GM12878 (cell line): ENCODE data around the gene DNTT. TPM values are rescaled to one million over a fixed set of nuclear protein-coding genes. Genes with fewer than 3 reads are reported as not detected.

Experiments used
- BRCA1 ChIP-seq: IDR thresholded peaks from 2 replicates; pipeline ENCODE4 v1.6.1; 2011; ENCODE audit warnings: low read depth, low read length, improper control_type of control experiment
- CBX3 ChIP-seq: fragments of 200-600 bp; sonication (generic); IDR thresholded peaks from 2 replicates; pipeline ENCODE4 v1.6.1; 2016; ENCODE audit warnings: low read depth, borderline replicate concordance
- CHD1 ChIP-seq: IDR thresholded peaks from 2 replicates; pipeline ENCODE4 v1.6.1; 2012; ENCODE audit warnings: low read depth, low read length, improper control_type of control experiment
- CREB1 ChIP-seq: IDR thresholded peaks from 2 replicates; pipeline ENCODE4 v1.6.1; 2012; ENCODE audit warnings: low read depth, mild to moderate bottlenecking, inconsistent platforms
- CREM ChIP-seq: IDR thresholded peaks from 2 replicates; pipeline ENCODE4 v1.6.1; 2014; ENCODE audit warnings: antibody characterized with exemption, low read depth
- EP300 ChIP-seq, 2 experiments: fragments of 150-350 bp in 1 of 2; IDR thresholded peaks; 2 replicates each; pipeline ENCODE4 v1.6.1; 2011 to 2012; ENCODE audit warnings: low read depth in 2 of 2, low read length in 2 of 2, borderline replicate concordance in 1 of 2, improper control_type of control experiment in 1 of 2, inconsistent platforms in 1 of 2; ENCODE audit not compliant: control insufficient read depth in 1 of 2
- FOXK2 ChIP-seq: fragments of 450-650 bp; IDR thresholded peaks from 2 replicates; pipeline ENCODE4 v1.6.1; 2017; ENCODE audit warnings: mild to moderate bottlenecking, moderate library complexity
- HCFC1 ChIP-seq: fragments of 150-350 bp; IDR thresholded peaks from 2 replicates; pipeline ENCODE4 v1.6.1; 2014; ENCODE audit warnings: low read length
- HDAC2 ChIP-seq: fragments of 200-600 bp; sonication (generic); IDR thresholded peaks from 2 replicates; pipeline ENCODE4 v1.6.1; 2017
- HDAC6 ChIP-seq: fragments of 200-600 bp; sonication (generic); IDR thresholded peaks from one replicate; pipeline ENCODE4 v1.8.0; 2017; ENCODE audit warnings: antibody characterized with exemption; ENCODE audit not compliant: unreplicated experiment
- KAT2A ChIP-seq: conservative IDR thresholded peaks from 2 replicates; pipeline ENCODE4 v1.6.1; 2011; ENCODE audit warnings: low read depth, low read length; ENCODE audit not compliant: control insufficient read depth
- MEF2A ChIP-seq: IDR thresholded peaks from 2 replicates; pipeline ENCODE4 v1.6.1; 2011; ENCODE audit warnings: low read depth, mild to moderate bottlenecking, low read length, moderate library complexity; ENCODE audit not compliant: insufficient read depth
- NFYB ChIP-seq: IDR thresholded peaks from 2 replicates; pipeline ENCODE4 v1.6.1; 2011; ENCODE audit warnings: low read depth, mild to moderate bottlenecking, low read length, improper control_type of control experiment, moderate library complexity; ENCODE audit not compliant: insufficient read depth
- NR2C1 ChIP-seq: fragments of 450-650 bp; IDR thresholded peaks from 2 replicates; pipeline ENCODE4 v1.6.1; 2017; ENCODE audit warnings: antibody characterized with exemption, mild to moderate bottlenecking, moderate library complexity
- NR2F1 ChIP-seq: fragments of 450-650 bp; conservative IDR thresholded peaks from 2 replicates; pipeline ENCODE4 v1.6.1; 2017; ENCODE audit warnings: mild to moderate bottlenecking
- PAX5 ChIP-seq: IDR thresholded peaks from 2 replicates; pipeline ENCODE4 v1.6.1; 2011; ENCODE audit warnings: low read depth, low read length, borderline replicate concordance
- POLR2AphosphoS2 ChIP-seq: IDR thresholded peaks from 2 replicates; pipeline ENCODE4 v1.6.1; 2011; ENCODE audit warnings: low read depth, mild to moderate bottlenecking, low read length, improper control_type of control experiment, moderate library complexity
- RB1 ChIP-seq: fragments of 450-650 bp; formaldehyde crosslinking; IDR thresholded peaks from 2 replicates; pipeline ENCODE4 v1.6.1; 2017; ENCODE audit warnings: mild to moderate bottlenecking, borderline replicate concordance
- RUNX3 ChIP-seq: IDR thresholded peaks from 2 replicates; pipeline ENCODE4 v1.6.1; 2012; ENCODE audit warnings: low read length, inconsistent platforms
- SRF ChIP-seq, 2 experiments: IDR thresholded peaks; 2 replicates each; pipeline ENCODE4 v1.6.1; 2011; ENCODE audit warnings: low read depth in 2 of 2, low read length in 2 of 2, mild to moderate bottlenecking in 1 of 2, moderate library complexity in 1 of 2
- ZBED1 ChIP-seq: IDR thresholded peaks from 2 replicates; pipeline ENCODE4 v1.6.1; 2016; ENCODE audit warnings: borderline replicate concordance
- polyA plus RNA-seq, 11 experiments: library from polyadenylated mRNA; depleted of rRNA in 4 of 11; unstranded in 6 of 11; stranded (reverse) in 5 of 11; fragments of >200 nt; fragmentation: Nextera tagmentation in 4 of 11; fragmentation: Illumina TruSeq in 1 of 11; extraction: Ambion mirVana in 4 of 11; extraction: Trizol in 1 of 11; gene quantifications; 1 replicate in 1 of 11; 2 replicates in 10 of 11; pipeline versions ENCODE4 v1.2.1 to v1.2.3, GENCODE V29; 2011 to 2016; ENCODE audit warnings: inconsistent platforms in 2 of 11, missing spikeins in 2 of 11, low read depth in 1 of 11
- total RNA-seq, 4 experiments: library from RNA; depleted of rRNA in 3 of 4; stranded (reverse); fragments of >200 nt in 3 of 4; fragmentation: Illumina TruSeq in 1 of 4; extraction: Trizol in 1 of 4; gene quantifications; 2 replicates each; pipeline versions ENCODE4 v1.2.1 to v1.2.3, GENCODE V29; 2013 to 2021
- TF ChIP-seq, protein P1 (sequence below): fragments of 450-650 bp; IDR thresholded peaks from 2 replicates; pipeline ENCODE4 v1.6.1; 2017; ENCODE audit warnings: mild to moderate bottlenecking
- TF ChIP-seq, protein P2 (sequence below): IDR thresholded peaks from 2 replicates; pipeline ENCODE4 v1.6.1; 2011; ENCODE audit warnings: low read depth, low read length, improper control_type of control experiment, borderline replicate concordance
- TF ChIP-seq, protein P3 (sequence below): fragments of 450-650 bp; IDR thresholded peaks from 2 replicates; pipeline ENCODE4 v1.6.1; 2017; ENCODE audit warnings: low read depth, mild to moderate bottlenecking, moderate library complexity
- TF ChIP-seq, protein P4 (sequence below): fragments of 450-650 bp; formaldehyde crosslinking; IDR thresholded peaks from 2 replicates; pipeline ENCODE4 v1.4.0; 2020; ENCODE audit warnings: mild to moderate bottlenecking, moderate library complexity

The DNTT gene
- total and polyA plus RNA-seq, 10 of the 15 experiments (the other 5 are each of a cell fraction or from before 2014, with no cell fraction given) = 0.06 to 0.13 (median 0.09) TPM; not detected in 5

- no peak for TF ChIP-seq BRCA1
- TF ChIP-seq POLR2AphosphoS2 = 0 out of 2 replicates have a peak, but pooled peaks have one; percentile 23
- TF ChIP-seq FOXK2 = no peak
- TF ChIP-seq NR2C1 = no peak
- 0 out of 4 replicates have a peak, but pooled peaks of 1 of the 2 experiments have one; percentile 62 for TF ChIP-seq SRF (IDR thresholded peaks at IDR 0.05; ENCODE audit: low read depth in 2 of 2, low read length in 2 of 2)
- no peak for TF ChIP-seq CBX3
- TF ChIP-seq RUNX3 = no peak
- TF ChIP-seq, protein P1, sequence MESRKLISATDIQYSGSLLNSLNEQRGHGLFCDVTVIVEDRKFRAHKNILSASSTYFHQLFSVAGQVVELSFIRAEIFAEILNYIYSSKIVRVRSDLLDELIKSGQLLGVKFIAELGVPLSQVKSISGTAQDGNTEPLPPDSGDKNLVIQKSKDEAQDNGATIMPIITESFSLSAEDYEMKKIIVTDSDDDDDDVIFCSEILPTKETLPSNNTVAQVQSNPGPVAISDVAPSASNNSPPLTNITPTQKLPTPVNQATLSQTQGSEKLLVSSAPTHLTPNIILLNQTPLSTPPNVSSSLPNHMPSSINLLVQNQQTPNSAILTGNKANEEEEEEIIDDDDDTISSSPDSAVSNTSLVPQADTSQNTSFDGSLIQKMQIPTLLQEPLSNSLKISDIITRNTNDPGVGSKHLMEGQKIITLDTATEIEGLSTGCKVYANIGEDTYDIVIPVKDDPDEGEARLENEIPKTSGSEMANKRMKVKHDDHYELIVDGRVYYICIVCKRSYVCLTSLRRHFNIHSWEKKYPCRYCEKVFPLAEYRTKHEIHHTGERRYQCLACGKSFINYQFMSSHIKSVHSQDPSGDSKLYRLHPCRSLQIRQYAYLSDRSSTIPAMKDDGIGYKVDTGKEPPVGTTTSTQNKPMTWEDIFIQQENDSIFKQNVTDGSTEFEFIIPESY = no peak
- TF ChIP-seq, protein P2, sequence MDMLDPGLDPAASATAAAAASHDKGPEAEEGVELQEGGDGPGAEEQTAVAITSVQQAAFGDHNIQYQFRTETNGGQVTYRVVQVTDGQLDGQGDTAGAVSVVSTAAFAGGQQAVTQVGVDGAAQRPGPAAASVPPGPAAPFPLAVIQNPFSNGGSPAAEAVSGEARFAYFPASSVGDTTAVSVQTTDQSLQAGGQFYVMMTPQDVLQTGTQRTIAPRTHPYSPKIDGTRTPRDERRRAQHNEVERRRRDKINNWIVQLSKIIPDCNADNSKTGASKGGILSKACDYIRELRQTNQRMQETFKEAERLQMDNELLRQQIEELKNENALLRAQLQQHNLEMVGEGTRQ = no peak
- no peak for TF ChIP-seq ZBED1
- TF ChIP-seq NR2F1 = no peak
- no peak for TF ChIP-seq HDAC6
- TF ChIP-seq CREB1 = no peak
- TF ChIP-seq MEF2A = no peak
- no peak for TF ChIP-seq EP300 (IDR thresholded peaks at IDR 0.05; ENCODE audit: borderline replicate concordance in 1 of 2, control insufficient read depth in 1 of 2, low read depth in 2 of 2, low read length in 2 of 2)
- no peak for TF ChIP-seq NFYB
- 0 out of 2 replicates have a peak, but pooled peaks have one; percentile 16 for TF ChIP-seq CREM
- TF ChIP-seq HCFC1 = no peak
- no peak for TF ChIP-seq KAT2A
- TF ChIP-seq HDAC2 = no peak
- TF ChIP-seq, protein P3, sequence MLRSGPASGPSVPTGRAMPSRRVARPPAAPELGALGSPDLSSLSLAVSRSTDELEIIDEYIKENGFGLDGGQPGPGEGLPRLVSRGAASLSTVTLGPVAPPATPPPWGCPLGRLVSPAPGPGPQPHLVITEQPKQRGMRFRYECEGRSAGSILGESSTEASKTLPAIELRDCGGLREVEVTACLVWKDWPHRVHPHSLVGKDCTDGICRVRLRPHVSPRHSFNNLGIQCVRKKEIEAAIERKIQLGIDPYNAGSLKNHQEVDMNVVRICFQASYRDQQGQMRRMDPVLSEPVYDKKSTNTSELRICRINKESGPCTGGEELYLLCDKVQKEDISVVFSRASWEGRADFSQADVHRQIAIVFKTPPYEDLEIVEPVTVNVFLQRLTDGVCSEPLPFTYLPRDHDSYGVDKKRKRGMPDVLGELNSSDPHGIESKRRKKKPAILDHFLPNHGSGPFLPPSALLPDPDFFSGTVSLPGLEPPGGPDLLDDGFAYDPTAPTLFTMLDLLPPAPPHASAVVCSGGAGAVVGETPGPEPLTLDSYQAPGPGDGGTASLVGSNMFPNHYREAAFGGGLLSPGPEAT = peak; percentile 20; the same call in 1 of the 2 replicates
- 0 out of 2 replicates have a peak, but pooled peaks have one; percentile 28 for TF ChIP-seq CHD1
- TF ChIP-seq, protein P4, sequence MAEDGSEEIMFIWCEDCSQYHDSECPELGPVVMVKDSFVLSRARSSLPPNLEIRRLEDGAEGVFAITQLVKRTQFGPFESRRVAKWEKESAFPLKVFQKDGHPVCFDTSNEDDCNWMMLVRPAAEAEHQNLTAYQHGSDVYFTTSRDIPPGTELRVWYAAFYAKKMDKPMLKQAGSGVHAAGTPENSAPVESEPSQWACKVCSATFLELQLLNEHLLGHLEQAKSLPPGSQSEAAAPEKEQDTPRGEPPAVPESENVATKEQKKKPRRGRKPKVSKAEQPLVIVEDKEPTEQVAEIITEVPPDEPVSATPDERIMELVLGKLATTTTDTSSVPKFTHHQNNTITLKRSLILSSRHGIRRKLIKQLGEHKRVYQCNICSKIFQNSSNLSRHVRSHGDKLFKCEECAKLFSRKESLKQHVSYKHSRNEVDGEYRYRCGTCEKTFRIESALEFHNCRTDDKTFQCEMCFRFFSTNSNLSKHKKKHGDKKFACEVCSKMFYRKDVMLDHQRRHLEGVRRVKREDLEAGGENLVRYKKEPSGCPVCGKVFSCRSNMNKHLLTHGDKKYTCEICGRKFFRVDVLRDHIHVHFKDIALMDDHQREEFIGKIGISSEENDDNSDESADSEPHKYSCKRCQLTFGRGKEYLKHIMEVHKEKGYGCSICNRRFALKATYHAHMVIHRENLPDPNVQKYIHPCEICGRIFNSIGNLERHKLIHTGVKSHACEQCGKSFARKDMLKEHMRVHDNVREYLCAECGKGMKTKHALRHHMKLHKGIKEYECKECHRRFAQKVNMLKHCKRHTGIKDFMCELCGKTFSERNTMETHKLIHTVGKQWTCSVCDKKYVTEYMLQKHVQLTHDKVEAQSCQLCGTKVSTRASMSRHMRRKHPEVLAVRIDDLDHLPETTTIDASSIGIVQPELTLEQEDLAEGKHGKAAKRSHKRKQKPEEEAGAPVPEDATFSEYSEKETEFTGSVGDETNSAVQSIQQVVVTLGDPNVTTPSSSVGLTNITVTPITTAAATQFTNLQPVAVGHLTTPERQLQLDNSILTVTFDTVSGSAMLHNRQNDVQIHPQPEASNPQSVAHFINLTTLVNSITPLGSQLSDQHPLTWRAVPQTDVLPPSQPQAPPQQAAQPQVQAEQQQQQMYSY = no peak
- no peak for TF ChIP-seq RB1
- TF ChIP-seq PAX5 = no peak
Observed at GRCh38 chr10:96267234-96267705, 37.0 kb upstream of the DNTT start (continued).
